ENCODE data around the gene RNF25. TPM values are rescaled to one million over a fixed set of nuclear protein-coding genes. Genes with fewer than 3 reads are reported as not detected.
A peak's percentile ranks its signal among the peaks of the same experiment; 100 is the strongest.

The RNF25 gene, protein sequence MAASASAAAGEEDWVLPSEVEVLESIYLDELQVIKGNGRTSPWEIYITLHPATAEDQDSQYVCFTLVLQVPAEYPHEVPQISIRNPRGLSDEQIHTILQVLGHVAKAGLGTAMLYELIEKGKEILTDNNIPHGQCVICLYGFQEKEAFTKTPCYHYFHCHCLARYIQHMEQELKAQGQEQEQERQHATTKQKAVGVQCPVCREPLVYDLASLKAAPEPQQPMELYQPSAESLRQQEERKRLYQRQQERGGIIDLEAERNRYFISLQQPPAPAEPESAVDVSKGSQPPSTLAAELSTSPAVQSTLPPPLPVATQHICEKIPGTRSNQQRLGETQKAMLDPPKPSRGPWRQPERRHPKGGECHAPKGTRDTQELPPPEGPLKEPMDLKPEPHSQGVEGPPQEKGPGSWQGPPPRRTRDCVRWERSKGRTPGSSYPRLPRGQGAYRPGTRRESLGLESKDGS
- 10 to 100 TPM; 14.7 to 17.0 TPM for total RNA-seq

DNA sequence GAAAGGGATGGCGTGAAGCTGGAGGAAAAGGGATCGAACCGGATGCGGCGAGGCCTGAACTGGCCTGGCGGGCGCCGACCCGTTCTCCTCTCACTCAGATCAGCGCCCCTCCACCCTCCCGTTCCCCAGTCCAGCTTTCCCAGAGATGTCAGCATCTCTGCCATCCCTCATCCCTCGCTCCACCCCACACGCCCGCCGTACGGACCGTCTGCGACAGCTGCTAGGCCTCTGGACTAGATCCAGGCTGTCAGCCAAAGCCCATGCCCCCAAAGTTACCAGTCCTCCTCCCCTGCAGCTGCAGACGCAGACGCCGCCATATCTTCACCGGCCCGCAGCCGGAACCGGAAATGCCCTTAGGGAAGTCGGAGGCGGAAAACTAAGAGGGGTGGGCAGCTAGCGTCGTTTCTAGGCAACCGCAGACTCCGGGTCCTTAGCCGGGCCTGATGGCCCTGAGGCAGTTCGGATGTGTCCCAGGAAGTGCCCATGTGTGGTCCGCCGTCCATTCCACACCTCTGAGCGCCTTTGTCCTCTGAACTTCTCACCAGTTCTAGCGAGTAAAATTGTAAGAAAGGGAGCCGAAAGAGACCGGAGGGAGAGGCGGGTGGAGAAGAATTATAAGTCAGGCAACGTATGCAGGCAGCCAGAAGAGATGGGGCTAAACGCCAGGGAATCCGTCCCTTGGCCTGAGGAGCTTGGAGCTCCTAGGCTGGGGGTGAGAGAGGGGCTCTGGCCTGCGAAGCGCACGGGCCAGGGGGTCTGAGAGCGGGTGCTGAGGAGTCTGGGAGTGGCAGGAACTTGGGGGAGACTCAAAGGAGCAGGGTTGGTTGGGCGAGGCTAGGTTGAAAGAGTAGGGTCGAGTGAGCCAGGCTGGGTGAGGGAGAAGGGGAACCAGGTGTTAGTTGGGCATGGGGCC lies at the start of gene RNF25, which contains the start of gene STK36:
TSS of gene RNF25 (minus strand) at position 349 of the 913 bp plus-strand sequence. CDS start at position 317, 32 bp downstream.
TSS of gene STK36 (plus strand) at position 433 of the 913 bp plus-strand sequence. CDS start 744 bp downstream, outside the sequence.
- intact Hi-C loops (cut with micrococcal nuclease), result no loop called here
- Mint-ChIP-seq H3K9me3 (no peaks in the 10 kb centered on the region), H3K27ac (peak within 1 kb of the TSS; percentile 96), H3K4me3 (peak within 1 kb of the TSS; percentile 96), H3K27me3 (no peaks in the 10 kb centered on the region), H3K36me3 (ENCODE audit: low read depth) (peaks cover 8% of the 10 kb centered on the region), H3K4me1 (ENCODE audit: low read depth) (peaks cover 16% of the 10 kb centered on the region)
- DNase-seq, result peak; percentile 90
- peak; percentile 98 for ATAC-seq
- CTCF ChIA-PET, result interaction anchor here (0.9 to 4.0 kb wide), 9 partner anchors 9 to 226 kb away, joined by 3 to 30 read pairs (median 5); partner anchors contain the start of genes BCS1L, TTLL4 and ZNF142
- POLR2A ChIA-PET, result interaction anchor here (0.9 to 4.4 kb wide), 7 partner anchors 12 to 272 kb away, joined by 3 to 61 read pairs (median 3); partner anchors contain the start of genes BCS1L, CTDSP1, TTLL4 and ZNF142
- TF ChIP-seq, protein P1, sequence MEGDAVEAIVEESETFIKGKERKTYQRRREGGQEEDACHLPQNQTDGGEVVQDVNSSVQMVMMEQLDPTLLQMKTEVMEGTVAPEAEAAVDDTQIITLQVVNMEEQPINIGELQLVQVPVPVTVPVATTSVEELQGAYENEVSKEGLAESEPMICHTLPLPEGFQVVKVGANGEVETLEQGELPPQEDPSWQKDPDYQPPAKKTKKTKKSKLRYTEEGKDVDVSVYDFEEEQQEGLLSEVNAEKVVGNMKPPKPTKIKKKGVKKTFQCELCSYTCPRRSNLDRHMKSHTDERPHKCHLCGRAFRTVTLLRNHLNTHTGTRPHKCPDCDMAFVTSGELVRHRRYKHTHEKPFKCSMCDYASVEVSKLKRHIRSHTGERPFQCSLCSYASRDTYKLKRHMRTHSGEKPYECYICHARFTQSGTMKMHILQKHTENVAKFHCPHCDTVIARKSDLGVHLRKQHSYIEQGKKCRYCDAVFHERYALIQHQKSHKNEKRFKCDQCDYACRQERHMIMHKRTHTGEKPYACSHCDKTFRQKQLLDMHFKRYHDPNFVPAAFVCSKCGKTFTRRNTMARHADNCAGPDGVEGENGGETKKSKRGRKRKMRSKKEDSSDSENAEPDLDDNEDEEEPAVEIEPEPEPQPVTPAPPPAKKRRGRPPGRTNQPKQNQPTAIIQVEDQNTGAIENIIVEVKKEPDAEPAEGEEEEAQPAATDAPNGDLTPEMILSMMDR (IDR thresholded peaks at IDR 0.05), result no peak

DNA sequence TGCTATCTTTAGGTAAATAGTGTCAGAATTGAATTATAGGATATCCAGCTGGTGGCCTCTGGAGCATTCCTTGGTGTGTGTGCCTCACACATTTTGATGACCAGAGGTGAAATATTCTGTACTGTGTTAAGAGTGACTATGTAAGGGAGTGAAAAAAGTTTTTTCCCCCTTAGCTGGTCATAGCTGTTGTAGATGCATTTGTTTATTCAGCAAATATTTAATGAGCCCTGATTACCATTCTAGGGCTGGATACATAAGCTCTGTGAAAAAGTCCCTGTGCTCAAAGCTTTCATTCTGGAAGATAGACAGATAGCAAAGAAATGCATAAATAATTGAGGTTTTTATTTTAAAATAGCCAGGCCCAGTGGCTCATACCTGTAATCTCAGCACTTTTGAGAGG lies 49.7 kb upstream of the RNF25 start:
- POLR2A ChIA-PET, result interaction anchor here (0.6 to 1.2 kb wide), 4 partner anchors 10 to 923 kb away, joined by 3 to 4 read pairs (median 4); no protein-coding TSS in a partner anchor
- Mint-ChIP-seq H3K36me3 (ENCODE audit: low read depth) (peaks cover 20% of the 10 kb centered on the region), H3K4me3 (no peak overlapping the region), H3K4me1 (ENCODE audit: low read depth) (peaks cover 26% of the 10 kb centered on the region), H3K27me3 (no peaks in the 10 kb centered on the region), H3K27ac (no peak overlapping the region), H3K9me3 (peaks cover 5% of the 10 kb centered on the region)
- no peak for DNase-seq
- ATAC-seq, result no peak
- intact Hi-C loops (cut with micrococcal nuclease), result no loop called here
- CTCF ChIA-PET, result interaction anchor here (0.6 to 2.8 kb wide), 5 partner anchors 10 to 155 kb away, joined by 3 to 23 read pairs (median 4); no protein-coding TSS in a partner anchor
- TF ChIP-seq, protein P1 (IDR thresholded peaks at IDR 0.05), result no peak

DNA sequence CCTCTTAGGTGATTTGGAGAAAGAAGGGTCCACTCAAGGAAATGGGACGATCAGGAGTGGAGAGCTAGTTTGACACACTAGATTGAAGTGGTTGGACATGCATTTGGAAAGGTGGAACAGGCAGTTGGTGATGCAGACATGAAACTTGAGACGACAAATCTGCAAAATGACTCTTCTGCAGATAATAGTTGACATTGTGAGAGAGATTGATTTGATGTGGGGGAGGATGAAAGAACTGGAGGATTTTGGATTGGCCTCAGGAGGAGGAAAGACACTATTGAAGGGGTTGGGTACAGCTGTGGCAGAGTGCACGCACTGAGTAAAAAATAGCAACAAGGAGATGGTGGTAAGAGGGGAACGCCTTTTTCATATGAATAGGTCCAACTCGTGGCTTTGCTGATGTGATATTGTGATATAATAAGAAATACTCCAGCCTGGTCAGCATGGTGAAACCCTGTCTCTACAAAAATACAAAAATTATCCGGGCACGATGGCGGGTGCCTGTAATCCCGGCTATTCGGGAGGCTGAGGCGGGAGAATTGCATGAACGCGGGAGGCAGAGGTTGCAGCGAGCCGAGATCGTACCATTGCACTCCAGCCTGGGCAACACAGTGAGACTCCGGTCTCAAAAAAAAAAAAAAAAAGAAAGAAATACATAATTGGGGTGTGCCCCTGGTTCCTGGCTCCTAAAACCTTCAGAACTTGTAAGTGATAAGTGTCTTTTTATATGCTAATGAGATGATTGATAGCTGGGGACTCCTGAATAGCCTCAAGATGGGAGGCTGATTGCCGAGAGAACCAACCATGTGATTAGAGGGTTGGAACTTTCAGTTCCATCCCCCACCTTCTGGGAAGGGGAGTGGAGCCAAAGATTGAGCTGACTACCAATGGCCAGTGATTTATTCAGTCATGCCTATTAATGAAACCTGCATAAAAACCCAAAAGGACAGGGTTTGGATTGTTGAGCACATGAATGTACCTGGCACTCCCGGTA lies 48.5 kb upstream of the RNF25 start:
- H3K4me1 Mint-ChIP-seq (ENCODE audit: low read depth), result peaks cover 28% of the 10 kb centered on the region
- DNase-seq (no peak), ATAC-seq (no peak)
- no peak overlapping the region for H3K27ac Mint-ChIP-seq
- no peak overlapping the region for H3K4me3 Mint-ChIP-seq
- TF ChIP-seq, protein P1 (IDR thresholded peaks at IDR 0.05), result no peak
- POLR2A ChIA-PET, result no interaction called here
- no peaks in the 10 kb centered on the region for H3K27me3 Mint-ChIP-seq
- intact Hi-C loops (cut with micrococcal nuclease), result no loop called here
- CTCF ChIA-PET, result interaction anchor here (1.0 to 2.8 kb wide), 3 partner anchors 10 to 128 kb away, joined by 3 to 23 read pairs (median 4); no protein-coding TSS in a partner anchor
- no peaks in the 10 kb centered on the region for H3K9me3 Mint-ChIP-seq
- H3K36me3 Mint-ChIP-seq (ENCODE audit: low read depth), result peaks cover 16% of the 10 kb centered on the region

DNA sequence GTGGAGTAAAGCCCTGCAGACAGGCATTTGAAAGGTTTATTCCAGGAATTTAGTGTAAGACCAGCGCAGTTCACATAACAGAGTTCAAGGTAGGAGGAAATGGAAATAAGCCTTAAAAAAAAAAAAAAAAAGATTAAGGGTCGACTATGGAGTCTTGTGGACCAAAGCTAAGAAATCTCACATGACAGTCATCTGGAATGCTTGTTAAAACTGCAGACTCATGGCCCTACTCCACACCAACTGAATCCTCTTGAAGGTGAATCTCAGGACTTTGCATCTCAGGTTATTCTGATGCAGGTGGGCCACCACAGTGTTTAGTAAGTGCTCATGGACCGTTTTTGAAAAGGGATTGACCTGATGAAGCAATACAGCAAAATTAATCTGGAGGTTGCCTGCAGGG lies 47.7 kb upstream of the RNF25 start:
- no peaks in the 10 kb centered on the region for H3K9me3 Mint-ChIP-seq
- DNase-seq (no peak), ATAC-seq (no peak)
- ChIA-PET CTCF (interaction anchor here (1.0 kb wide), 1 partner anchor 9 kb away, joined by 4 read pairs; no protein-coding TSS in a partner anchor), POLR2A (no interaction called here)
- intact Hi-C loops (cut with micrococcal nuclease), result no loop called here
- H3K4me1 Mint-ChIP-seq (ENCODE audit: low read depth), result peaks cover 28% of the 10 kb centered on the region
- H3K27me3 Mint-ChIP-seq, result no peaks in the 10 kb centered on the region
- H3K4me3 Mint-ChIP-seq, result no peak overlapping the region
- H3K27ac Mint-ChIP-seq, result no peak overlapping the region
- TF ChIP-seq, protein P1 (IDR thresholded peaks at IDR 0.05), result no peak
- peaks cover 14% of the 10 kb centered on the region for H3K36me3 Mint-ChIP-seq (ENCODE audit: low read depth)

Data from activated CD8-positive, alpha-beta T cell treated with anti-CD3 and anti-CD28 coated beads for 36 hours (primary cell).